Heart left ventricle (tissue), 16 donors: ENCODE measurements around the gene SPATA31C2. TPM values are rescaled to one million over a fixed set of nuclear protein-coding genes. Genes with fewer than 3 reads are reported as not detected.

ENCODE experiments used
- ATAC-seq, 4 donors: fragments of 200-7000 bp; cut with Tn5 transposase; one replicate each; pipeline ENCODE4 v1.9.1; 2020 to 2022; ENCODE audit warnings: moderate library complexity in 4 of 4, mild to moderate bottlenecking in 3 of 4, moderate number of reproducible peaks in 1 of 4
- DNase-seq, 5 donors: peaks; one replicate each; pipeline ENCODE4 v3.0.0-alpha.2; 2020
- H3K27ac ChIP-seq, 12 donors: fragments of 200-600 bp; sonication (generic) in 4 of 12; one replicate each; pipeline versions ENCODE4 v1.5.0 to v1.8.0; 2016 to 2022; ENCODE audit warnings: mild to moderate bottlenecking in 2 of 12
- H3K27me3 ChIP-seq, 9 donors: fragments of 200-600 bp; sonication (generic) in 2 of 9; one replicate each; pipeline versions ENCODE4 v1.5.1 to v1.8.0; 2016 to 2022; ENCODE audit warnings: mild to moderate bottlenecking in 3 of 9
- H3K36me3 ChIP-seq, 9 donors: fragments of 200-600 bp; sonication (generic) in 2 of 9; one replicate each; pipeline versions ENCODE4 v1.5.0 to v1.8.0; 2018 to 2022; ENCODE audit warnings: mild to moderate bottlenecking in 2 of 9
- H3K4me1 ChIP-seq, 12 donors: fragments of 200-600 bp; sonication (generic) in 4 of 12; one replicate each; pipeline versions ENCODE4 v1.5.0 to v1.8.0; 2016 to 2022; ENCODE audit warnings: mild to moderate bottlenecking in 3 of 12
- H3K4me3 ChIP-seq, 12 donors: fragments of 200-600 bp; sonication (generic) in 4 of 12; one replicate each; pipeline versions ENCODE4 v1.5.0 to v1.8.0; 2017 to 2022; ENCODE audit warnings: mild to moderate bottlenecking in 9 of 12, moderate library complexity in 4 of 12
- H3K9me3 ChIP-seq, 12 donors: fragments of 200-600 bp; sonication (generic) in 4 of 12; one replicate each; pipeline versions ENCODE4 v1.5.0 to v1.8.0; 2016 to 2022; ENCODE audit warnings: mild to moderate bottlenecking in 1 of 12
- CTCF ChIP-seq, 12 donors: fragments of 200-600 bp; sonication (generic) in 4 of 12; IDR thresholded peaks; one replicate each; pipeline versions ENCODE4 v1.5.0 to v1.8.0; 2018 to 2022; ENCODE audit warnings: antibody characterized with exemption in 12 of 12, mild to moderate bottlenecking in 5 of 12
- POLR2A ChIP-seq, 2 donors: fragments of 450-650 bp; IDR thresholded peaks; one replicate each; pipeline ENCODE4 v1.6.1; 2017; ENCODE audit warnings: antibody characterized with exemption in 2 of 2, mild to moderate bottlenecking in 2 of 2, moderate library complexity in 2 of 2
- WGBS, 4 donors: extraction: QIAGEN DNeasy Blood & Tissue Kit in 2 of 4; methylation state at CpG; one replicate each; pipeline versions ENCODE4 v1.1.5 to v1.1.7; 2013 to 2018; 5-methylcytosine and 5-hydroxymethylcytosine counted together
- intact Hi-C, 10 donors: fragments of 100-400 bp; cut with DNase I; formaldehyde crosslinking; loops; one replicate each; pipeline versions ENCODE4 v1.11.1 to v1.14.2; 2022
- polyA plus RNA-seq, 2 donors: library from polyadenylated mRNA; stranded (reverse); fragments of 200-250 nt; gene quantifications; one replicate each; pipeline ENCODE4 v1.2.3, GENCODE V29; 2013
- total RNA-seq, 9 donors: library from RNA; depleted of rRNA in 2 of 9; stranded (reverse); fragments of >200 nt in 2 of 9; fragmentation: NEBNext Ultra II Directional in 3 of 9; extraction: Animal tissue kit (Norgen Biotek cat#: 25700) in 3 of 9; gene quantifications; one replicate each; pipeline versions ENCODE4 v1.1.0 to v1.2.4, GENCODE V29; 2016 to 2023
- donor health status: ischemic (EF 13 %, LVEDD 7.1; RV severe dilation, severe dysfunction).
- donor health status: healthy with polysubstance abuse.
- donor health status: DM: no; HTN: yes; CAD: no.
- donor health status: DM: no; HTN: no; CAD: no.
- donor health status: ischemic (EF 25% LVEDD 6.9; RV normal size, moderate dysfunction).
- donor health status: ischemic (EF 25% LVEDD 5.7; RV mildly dilated, moderate dysfunction).
- donor health status: healthy.
- donor health status: DM: yes; HTN: yes; CAD: no.
- donor health status: ischemic (EF 35%, LVEDD 5.7; RV mildly dilated, moderate dysfunction).
- donor health status: nonischemic (EF 11% LVEDD 7.7; RV severe dilation, severe dysfunction).
- donor health status: DM: yes; HTN: yes; CAD: no.
- donor health status: PGD.
- donor health status: ischemic (EF 29% LVEDD 5.4; RV normal size, mild dysfunction).
- donor health status: nonischemic (EF 23%, LVEDD 6.1; RV moderate dilation, normal function).

Gene SPATA31C2
- total and polyA plus RNA-seq, 11 donors: not detected

- WGBS, 4 donors: 64 to 75% (median 67%) methylated on average over 6 of the region's 6 CpGs
- Histone ChIP-seq H3K4me1 (peaks cover 0 to 2% (median 0%) of the 10 kb centered on the region in 12 donors), H3K27me3 (peaks cover 0 to 2% (median 0%) of the 10 kb centered on the region in 9 donors), H3K4me3 (no peak overlapping the region), H3K9me3 (no peaks in the 10 kb centered on the region), H3K27ac (no peak overlapping the region), H3K36me3 (no peaks in the 10 kb centered on the region)
- ATAC-seq (no peak), DNase-seq (no peak)
- TF ChIP-seq CTCF (IDR thresholded peaks at IDR 0.05): no peak
- TF ChIP-seq POLR2A (IDR thresholded peaks at IDR 0.05): no peak
- intact Hi-C loops: loop anchor here in 1 of 10 donors (10.0 kb wide), 2 partner anchors 206 to 396 kb away; partner anchors contain the start of gene SPIN1
Observed at GRCh38 chr9:88178641-88179040, 40.4 kb upstream of the SPATA31C2 start.

- 77 to 84% (median 84%) methylated on average over 3 of the region's 3 CpGs for WGBS, 4 donors
- no peak for TF ChIP-seq POLR2A (IDR thresholded peaks at IDR 0.05)
- no peak for TF ChIP-seq CTCF (IDR thresholded peaks at IDR 0.05)
- Histone ChIP-seq H3K36me3 (no peaks in the 10 kb centered on the region), H3K27ac (no peak overlapping the region), H3K4me1 (no peaks in the 10 kb centered on the region), H3K27me3 (peaks cover 0 to 2% (median 0%) of the 10 kb centered on the region in 9 donors), H3K4me3 (no peak overlapping the region), H3K9me3 (no peaks in the 10 kb centered on the region)
- intact Hi-C loops: loop anchor here in 1 of 10 donors (10.0 kb wide), 2 partner anchors 207 to 397 kb away; partner anchors contain the start of gene SPIN1
- ATAC-seq: no peak
- DNase-seq: no peak
Observed at GRCh38 chr9:88177371-88177770, 39.1 kb upstream of the SPATA31C2 start.

- Histone ChIP-seq H3K4me1 (no peaks in the 10 kb centered on the region), H3K27me3 (peaks cover 0 to 2% (median 0%) of the 10 kb centered on the region in 9 donors), H3K27ac (no peak overlapping the region), H3K9me3 (no peaks in the 10 kb centered on the region), H3K36me3 (no peaks in the 10 kb centered on the region), H3K4me3 (no peak overlapping the region)
- no peak for ATAC-seq
- intact Hi-C loops: loop anchor here in 9 of 10 donors (5.0 to 10.0 kb wide), 6 partner anchors 210 to 408 kb away; partner anchors contain the start of gene SPIN1 (in 4 of the 9)
- TF ChIP-seq CTCF (IDR thresholded peaks at IDR 0.05) (no peak), POLR2A (IDR thresholded peaks at IDR 0.05) (no peak)
- DNase-seq: no peak
- WGBS, 4 donors: 47 to 57% (median 52%) methylated on average over 4 of the region's 4 CpGs
Observed at GRCh38 chr9:88174324-88174723, 36.0 kb upstream of the SPATA31C2 start.

GRCh38 chr9:88173378-88173999 is 35.2 kb upstream of the SPATA31C2 start:
- H3K27ac ChIP-seq: no peak overlapping the region
- DNase-seq (peak in 4 of 5 donors; percentile 25 to 56 (median 52)), ATAC-seq (peak in 3 of 4 donors; percentile 53 to 71 (median 66))
- no peak for TF ChIP-seq POLR2A (IDR thresholded peaks at IDR 0.05)
- peak; percentile 34 to 83 (median 70) for TF ChIP-seq CTCF (IDR thresholded peaks at IDR 0.05)
- WGBS, 4 donors: 63 to 67% (median 66%) methylated on average over 10 of the region's 10 CpGs
- H3K9me3 ChIP-seq: peaks cover 0 to 8% (median 0%) of the 10 kb centered on the region in 12 donors
- H3K4me1 ChIP-seq: no peaks in the 10 kb centered on the region
- peaks cover 0 to 2% (median 0%) of the 10 kb centered on the region in 9 donors for H3K27me3 ChIP-seq
- no peak overlapping the region for H3K4me3 ChIP-seq
- intact Hi-C loops: loop anchor here in 9 of 10 donors (1.0 to 10.0 kb wide), 7 partner anchors 211 to 409 kb away; partner anchors contain the start of gene SPIN1 (in 4 of the 9)
- H3K36me3 ChIP-seq: no peaks in the 10 kb centered on the region
